ENCODE data around the gene MTX3.

Gene MTX3

DNA sequence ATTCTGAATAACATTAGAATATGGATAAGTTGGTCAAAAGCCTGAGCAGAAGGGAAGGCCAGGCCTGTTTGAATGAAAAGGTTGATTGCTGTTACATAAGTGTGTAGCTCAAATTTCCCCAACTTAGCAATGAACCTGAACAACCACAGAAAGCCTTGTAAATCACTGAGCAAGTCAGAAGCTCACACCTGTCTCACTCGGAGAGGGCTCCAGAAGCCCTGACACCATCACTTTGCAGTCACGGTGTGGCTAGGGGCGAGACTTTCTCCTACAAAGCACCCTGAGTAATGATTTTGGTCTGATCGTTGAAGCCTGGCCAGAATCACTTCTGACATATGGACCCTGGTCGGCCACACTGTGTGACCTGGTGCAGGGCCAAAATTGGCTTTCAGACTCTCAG is 62.0 kb downstream of the MTX3 start:
- Histone ChIP-seq H3K36me3 (ENCODE audit: control insufficient read depth, insufficient read depth, low read length) (no peaks in the 10 kb centered on the region), H3K4me1 (ENCODE audit: control insufficient read depth, insufficient read depth, low read length) (no peaks in the 10 kb centered on the region)

More for the DNA sequence above, 62.0 kb downstream of the MTX3 start:
- Histone ChIP-seq H3K4me3 (ENCODE audit: low read length) (no peak overlapping the region), H3K9ac (ENCODE audit: low read length) (no peak overlapping the region), H3K9me3 (ENCODE audit: control insufficient read depth, low read length) (no peaks in the 10 kb centered on the region), H3K27me3 (ENCODE audit: control insufficient read depth, insufficient read depth, low read length) (no peaks in the 10 kb centered on the region)
